HL-60 (cell line): Measurements from ENCODE around the gene EIPR1.

Experiments used
- DNase-seq, 2 experiments: peaks; one replicate each; pipeline ENCODE4 v3.0.0-alpha.2; 2010 to 2020; ENCODE audit warnings: low read depth in 1 of 2, low spot score in 1 of 2
- H3K27ac ChIP-seq: fragments of 250-450 bp; sonication (Bioruptor Pico); replicated peaks from 2 replicates; pipeline ENCODE4 v1.5.1; 2020; ENCODE audit warnings: mild to moderate bottlenecking, moderate library complexity
- H3K27me3 ChIP-seq: fragments of 250-450 bp; sonication (Bioruptor Pico); 2 replicates; pipeline ENCODE4 v1.5.1; 2021; ENCODE audit warnings: mild to moderate bottlenecking, moderate library complexity; ENCODE audit not compliant: insufficient read depth, poor library complexity, severe bottlenecking
- H3K4me3 ChIP-seq: replicated peaks from 2 replicates; pipeline ENCODE4 v1.5.1; 2011; ENCODE audit warnings: mild to moderate bottlenecking, control low read depth, low read length; ENCODE audit not compliant: insufficient read depth
- CTCF ChIP-seq: IDR thresholded peaks from one replicate; pipeline ENCODE4 v1.5.1; 2011; ENCODE audit warnings: low read length, control low read depth, inconsistent platforms; ENCODE audit not compliant: insufficient read depth
- GABPA ChIP-seq: IDR thresholded peaks from 2 replicates; pipeline ENCODE4 v1.6.1; 2012; ENCODE audit warnings: low read depth
- POLR2AphosphoS5 ChIP-seq: IDR thresholded peaks from 2 replicates; pipeline ENCODE4 v1.6.1; 2012; ENCODE audit warnings: low read depth
- REST ChIP-seq: IDR thresholded peaks from 2 replicates; pipeline ENCODE4 v1.6.1; 2012; ENCODE audit warnings: low read depth; ENCODE audit not compliant: insufficient replicate concordance
- SPI1 ChIP-seq: IDR thresholded peaks from 2 replicates; pipeline ENCODE4 v1.6.1; 2012; ENCODE audit warnings: low read depth, mild to moderate bottlenecking, borderline replicate concordance

Gene EIPR1

DNA sequence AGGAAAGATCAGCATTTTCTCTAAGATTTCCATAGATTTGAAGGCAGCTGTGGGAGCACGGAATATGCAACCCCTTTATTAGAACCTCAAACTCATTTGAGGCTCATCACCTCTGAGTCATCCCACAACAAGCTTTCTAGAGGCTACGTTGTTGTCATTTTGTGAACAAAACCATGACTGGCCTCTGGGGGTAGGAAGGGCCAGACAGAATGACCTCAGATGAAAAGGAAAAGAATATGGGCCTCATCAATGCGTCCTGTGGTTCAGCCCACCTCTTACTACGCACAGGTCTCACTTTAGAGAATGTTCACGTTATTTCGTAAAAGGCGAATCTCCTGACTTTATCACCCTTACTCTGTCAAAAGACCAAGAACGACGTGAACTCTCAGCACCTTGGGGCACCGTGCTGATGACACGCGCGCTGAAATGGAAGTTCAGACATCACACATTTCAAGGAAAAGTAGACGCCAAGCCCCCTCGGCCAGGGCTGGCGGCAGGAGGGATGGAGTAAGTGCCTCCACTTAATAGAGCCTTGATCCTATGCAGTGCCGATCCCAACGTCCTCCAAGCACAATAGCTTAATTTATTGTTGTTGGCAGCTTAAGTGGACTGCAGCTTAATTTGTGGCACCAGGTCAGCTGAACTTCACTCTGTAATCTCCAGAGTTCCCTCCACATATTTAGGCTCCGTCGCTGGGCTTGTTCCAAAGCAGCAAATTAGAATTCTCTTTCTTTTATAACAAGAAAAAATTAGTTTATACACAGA is 208.3 kb downstream of the EIPR1 start:
- H3K27me3 ChIP-seq = no peaks in the 10 kb centered on the region
- DNase-seq = no peak
- H3K27ac ChIP-seq = no peak overlapping the region
- no peak for TF ChIP-seq CTCF
- TF ChIP-seq REST = no peak
- TF ChIP-seq SPI1 = no peak
- TF ChIP-seq POLR2AphosphoS5 = no peak
- TF ChIP-seq GABPA = no peak
- no peak overlapping the region for H3K4me3 ChIP-seq

DNA sequence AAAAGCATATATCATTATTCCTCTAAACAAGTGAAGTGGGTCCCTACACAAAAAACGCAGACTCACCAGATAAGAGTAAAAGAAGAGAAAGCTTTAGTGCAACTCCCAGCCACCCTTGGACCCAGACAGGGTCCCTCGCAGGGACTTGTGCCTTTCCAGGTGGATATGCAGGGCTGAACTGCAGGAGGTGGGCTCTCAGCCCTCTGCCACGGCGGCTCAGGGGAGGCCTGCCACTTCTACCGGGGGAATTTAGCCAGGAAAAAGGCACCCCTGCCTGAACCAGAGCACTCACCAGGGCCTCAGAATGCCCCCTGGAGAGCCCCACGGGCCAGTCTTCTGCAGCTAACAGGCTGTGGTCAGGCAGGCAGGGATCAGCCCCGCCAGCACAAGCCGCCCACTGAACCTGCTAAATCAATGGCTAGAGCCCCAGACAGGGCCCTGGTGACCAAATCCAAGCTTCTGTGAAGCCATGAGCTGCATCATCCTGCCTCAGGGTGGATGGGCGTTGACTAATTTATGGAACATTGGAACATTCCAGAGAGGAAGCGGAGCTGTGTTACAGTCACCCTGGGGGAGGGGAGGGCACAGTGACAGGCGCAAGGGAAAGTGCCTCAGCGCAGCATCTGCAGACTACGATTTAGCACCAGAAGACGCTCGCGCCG is 209.3 kb downstream of the EIPR1 start:
- H3K27me3 ChIP-seq = no peaks in the 10 kb centered on the region
- no peak for DNase-seq
- no peak overlapping the region for H3K27ac ChIP-seq
- H3K4me3 ChIP-seq = no peak overlapping the region
- TF ChIP-seq CTCF (no peak), GABPA (no peak), SPI1 (no peak), POLR2AphosphoS5 (no peak), REST (no peak)

DNA sequence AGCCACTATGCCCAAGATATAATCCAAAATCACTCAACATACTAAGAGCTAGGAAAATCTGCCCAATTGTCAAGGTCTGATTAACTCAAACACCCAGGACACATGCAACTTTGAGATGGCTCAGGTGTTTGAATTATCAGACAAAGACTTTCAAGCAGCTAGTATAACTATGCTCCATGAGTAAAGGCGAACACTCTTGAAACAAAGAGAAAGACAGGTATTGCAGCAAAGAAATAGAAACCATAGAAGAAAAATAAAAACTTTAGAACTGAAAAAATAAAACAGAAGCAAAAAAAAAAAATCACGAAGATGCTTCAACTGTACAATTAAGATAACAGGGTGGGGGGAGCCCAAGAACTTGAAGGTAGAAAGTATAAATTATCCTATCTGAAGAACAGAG is 214.2 kb downstream of the EIPR1 start:
- Histone ChIP-seq H3K27me3 (no peaks in the 10 kb centered on the region), H3K4me3 (no peak overlapping the region), H3K27ac (no peak overlapping the region)
- DNase-seq = no peak
- TF ChIP-seq CTCF (no peak), REST (no peak), SPI1 (no peak), POLR2AphosphoS5 (no peak), GABPA (no peak)
